OCI-LY3 (cell line): ENCODE measurements around the gene RPAP2.

ENCODE experiments used
- EZH2phosphoT487 ChIP-seq: fragments of 200-600 bp; shearing (Covaris generic); IDR thresholded peaks from 2 replicates; pipeline ENCODE4 v1.6.1; 2018; ENCODE audit warnings: antibody characterized with exemption, mixed run types, low read depth
- TF ChIP-seq, protein P1 (sequence below): fragments of 200-600, 300-600 bp; sonication (generic); IDR thresholded peaks from 2 replicates; pipeline ENCODE4 v1.5.1; 2014; ENCODE audit warnings: antibody characterized with exemption, low read length, low read depth

DNA sequence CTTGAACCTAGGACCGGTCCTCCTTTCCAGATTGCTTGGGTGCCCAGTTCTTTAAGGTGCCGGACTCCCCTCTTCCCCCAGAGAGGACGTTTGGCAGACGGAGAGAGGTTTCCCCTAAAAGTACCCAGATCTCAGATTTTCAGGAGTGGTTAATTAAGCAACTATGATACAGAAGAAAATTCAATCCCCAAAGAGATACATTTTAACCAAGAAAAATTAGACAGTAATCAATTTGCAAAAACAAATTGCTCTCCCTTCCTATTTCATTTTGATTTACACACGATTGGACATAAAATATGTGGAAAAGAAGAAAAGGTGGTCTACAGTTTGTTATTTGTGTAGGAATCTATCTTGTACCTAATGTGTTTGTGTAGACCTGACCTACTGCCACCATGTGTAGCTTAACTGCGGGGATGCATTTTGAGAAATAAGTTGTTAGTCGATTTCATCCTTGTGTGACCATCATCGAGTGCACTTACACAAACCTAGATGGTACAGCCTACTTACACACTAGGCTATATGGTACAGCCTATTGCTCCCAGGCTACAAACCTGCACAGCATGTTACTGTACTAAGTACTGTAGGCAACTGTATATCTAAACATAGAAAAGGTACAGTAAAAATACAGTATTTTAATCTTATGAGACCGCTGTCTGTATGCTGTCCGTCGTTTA lies 755 bp downstream of the RPAP2 start:
- TF ChIP-seq, protein P1, sequence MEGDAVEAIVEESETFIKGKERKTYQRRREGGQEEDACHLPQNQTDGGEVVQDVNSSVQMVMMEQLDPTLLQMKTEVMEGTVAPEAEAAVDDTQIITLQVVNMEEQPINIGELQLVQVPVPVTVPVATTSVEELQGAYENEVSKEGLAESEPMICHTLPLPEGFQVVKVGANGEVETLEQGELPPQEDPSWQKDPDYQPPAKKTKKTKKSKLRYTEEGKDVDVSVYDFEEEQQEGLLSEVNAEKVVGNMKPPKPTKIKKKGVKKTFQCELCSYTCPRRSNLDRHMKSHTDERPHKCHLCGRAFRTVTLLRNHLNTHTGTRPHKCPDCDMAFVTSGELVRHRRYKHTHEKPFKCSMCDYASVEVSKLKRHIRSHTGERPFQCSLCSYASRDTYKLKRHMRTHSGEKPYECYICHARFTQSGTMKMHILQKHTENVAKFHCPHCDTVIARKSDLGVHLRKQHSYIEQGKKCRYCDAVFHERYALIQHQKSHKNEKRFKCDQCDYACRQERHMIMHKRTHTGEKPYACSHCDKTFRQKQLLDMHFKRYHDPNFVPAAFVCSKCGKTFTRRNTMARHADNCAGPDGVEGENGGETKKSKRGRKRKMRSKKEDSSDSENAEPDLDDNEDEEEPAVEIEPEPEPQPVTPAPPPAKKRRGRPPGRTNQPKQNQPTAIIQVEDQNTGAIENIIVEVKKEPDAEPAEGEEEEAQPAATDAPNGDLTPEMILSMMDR = no peak
- no peak for TF ChIP-seq EZH2phosphoT487
